GM19035 (cell line): ENCODE results near the gene ACP3.

Experiments used
- ATAC-seq: cut with Tn5 transposase; IDR thresholded peaks from one replicate; pipeline ENCODE4 v1.9.1; 2021; ENCODE audit not compliant: unreplicated experiment

The ACP3 gene

GRCh38 chr3:132405609-132406299 is 88.5 kb downstream of the ACP3 start:
- no peak for ATAC-seq

- ATAC-seq = no peak
These were observed 89.4 kb downstream of the ACP3 start for GRCh38 chr3:132406587-132406986.

GRCh38 chr3:132407025-132407424 is 89.8 kb downstream of the ACP3 start:
- ATAC-seq = no peak
